NCI-H2196 treated with DMSO at 0.1 percent for 48 hours (cell line): ENCODE data around the gene NPL.

Experiments used
- DNase-seq: peaks from one replicate; lab custom pipeline; 2025; ENCODE audit not compliant: unreplicated experiment; lab: John Stamatoyannopoulos, UW

NPL gene

GRCh38 chr1:182777386-182777785 is 12.2 kb upstream of the NPL start:
- DNase-seq: no peak

GRCh38 chr1:182778862-182779261 is 10.7 kb upstream of the NPL start:
- no peak for DNase-seq

GRCh38 chr1:182779530-182779929 is 10.0 kb upstream of the NPL start:
- no peak for DNase-seq

- peak; percentile 34 for DNase-seq
Observed at GRCh38 chr1:182781841-182782586, 7.6 kb upstream of the NPL start.

GRCh38 chr1:182782587-182782913 is 7.0 kb upstream of the NPL start:
- DNase-seq: no peak

GRCh38 chr1:182783068-182783467 is 6.5 kb upstream of the NPL start:
- no peak for DNase-seq

GRCh38 chr1:182784556-182785171 is 4.9 kb upstream of the NPL start:
- DNase-seq: peak; percentile 38

GRCh38 chr1:182785181-182785580 is 4.4 kb upstream of the NPL start:
- no peak for DNase-seq

GRCh38 chr1:182786223-182786994 is 3.2 kb upstream of the NPL start:
- DNase-seq: peak; percentile 28

GRCh38 chr1:182786995-182787324 is 2.6 kb upstream of the NPL start:
- no peak for DNase-seq

- DNase-seq: no peak
Observed at GRCh38 chr1:182791281-182792179, 2.0 kb downstream of the NPL start.

- no peak for DNase-seq
Observed at GRCh38 chr1:182794091-182794490, 4.5 kb downstream of the NPL start.

- DNase-seq: no peak
Observed at GRCh38 chr1:182794676-182795201, 5.2 kb downstream of the NPL start.

GRCh38 chr1:182795563-182796228 is 6.1 kb downstream of the NPL start:
- no peak for DNase-seq

- no peak for DNase-seq
Observed at GRCh38 chr1:182802006-182802803, 12.6 kb downstream of the NPL start.

- no peak for DNase-seq
Observed at GRCh38 chr1:182803846-182804245, 14.3 kb downstream of the NPL start.

GRCh38 chr1:182806015-182806678 is 16.6 kb downstream of the NPL start:
- DNase-seq: no peak

- DNase-seq: no peak
Observed at GRCh38 chr1:182807907-182808306, 18.3 kb downstream of the NPL start.

- DNase-seq: no peak
Observed at GRCh38 chr1:182809414-182809957, 19.9 kb downstream of the NPL start.
